ENCODE measurements around the gene PPFIA4.
"Not testable (repeated sequence)": the region's sequence is repeated elsewhere in the genome, so short reads cannot be mapped to it uniquely, and the experiment has no call there.

PPFIA4 gene

GRCh38 chr1:203026031-203026665, at the start of gene PPFIA4:
TSS of gene PPFIA4 (plus strand) at chr1:203026491. CDS start at chr1:203039009, 12,518 bp downstream.
- peak; percentile 51 for DNase-seq (ENCODE audit: low read depth)

DNA sequence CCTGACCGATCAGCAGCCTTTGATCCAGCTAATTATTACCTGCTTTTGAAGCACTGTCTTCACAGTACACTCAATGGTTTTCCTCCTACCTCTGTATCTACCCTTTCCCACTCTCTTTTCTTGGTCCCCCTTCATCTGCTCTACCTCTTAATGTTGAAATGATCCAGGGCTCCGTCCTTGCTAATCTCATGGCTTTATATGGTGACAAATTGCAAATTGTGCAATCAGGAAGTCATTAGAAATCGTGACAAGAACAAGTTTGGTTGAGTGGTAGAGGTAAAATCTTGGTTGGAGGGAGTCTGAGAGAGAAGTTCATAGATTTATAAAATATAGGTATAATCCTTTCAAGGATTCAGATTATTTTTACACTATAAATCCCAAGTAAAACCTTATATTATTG, 49.7 kb upstream of the PPFIA4 start:
- no peak for DNase-seq (ENCODE audit: low read depth)

DNA sequence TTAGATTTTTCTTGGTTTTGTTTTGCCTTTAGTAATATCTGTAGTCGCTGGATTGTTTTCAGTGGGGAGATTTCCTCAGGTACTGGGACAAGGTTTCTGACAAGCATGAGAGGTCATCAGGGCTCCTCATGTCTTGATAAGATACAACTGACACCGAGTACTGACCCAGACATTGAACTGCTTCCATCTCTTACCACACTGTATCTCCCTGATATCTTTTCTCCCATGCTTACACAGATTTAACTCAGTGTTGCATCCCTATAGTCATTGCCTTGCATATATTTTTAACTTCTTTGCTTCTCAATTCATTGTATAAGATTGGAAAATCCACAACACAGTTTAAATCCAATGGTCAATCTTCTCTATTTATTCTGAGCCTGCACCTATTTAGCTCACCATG, 46.8 kb upstream of the PPFIA4 start:
- no peak for DNase-seq (ENCODE audit: low read depth)

- no peak for DNase-seq (ENCODE audit: low read depth)
Observed at GRCh38 chr1:202981939-202982338, 44.4 kb upstream of the PPFIA4 start.

- no peak for DNase-seq (ENCODE audit: low read depth)
Observed at GRCh38 chr1:202982715-202983430, 43.4 kb upstream of the PPFIA4 start.

DNA sequence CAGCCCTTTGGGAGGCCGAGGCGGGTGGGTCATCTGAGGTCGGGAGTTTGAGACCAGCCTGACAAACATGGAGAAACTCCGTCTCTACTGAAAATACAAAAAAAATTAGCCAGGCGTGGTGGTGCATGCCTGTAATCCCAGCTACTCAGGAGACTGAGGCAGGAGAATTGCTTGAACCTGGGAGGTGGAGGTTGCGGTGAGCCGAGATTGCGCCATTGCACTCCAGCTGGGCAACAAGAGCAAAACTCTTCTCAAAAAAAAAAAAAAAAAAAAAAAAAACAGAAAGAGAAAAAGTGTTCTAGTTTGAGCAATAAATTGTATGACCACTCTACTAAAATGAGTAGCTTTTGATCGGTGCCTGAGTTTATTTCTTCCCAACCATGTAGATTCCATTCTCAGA, 40.2 kb upstream of the PPFIA4 start:
- not testable (repeated sequence) for DNase-seq (ENCODE audit: low read depth)

- DNase-seq (ENCODE audit: low read depth): no peak
Observed at GRCh38 chr1:202987255-202987654, 39.0 kb upstream of the PPFIA4 start.

DNA sequence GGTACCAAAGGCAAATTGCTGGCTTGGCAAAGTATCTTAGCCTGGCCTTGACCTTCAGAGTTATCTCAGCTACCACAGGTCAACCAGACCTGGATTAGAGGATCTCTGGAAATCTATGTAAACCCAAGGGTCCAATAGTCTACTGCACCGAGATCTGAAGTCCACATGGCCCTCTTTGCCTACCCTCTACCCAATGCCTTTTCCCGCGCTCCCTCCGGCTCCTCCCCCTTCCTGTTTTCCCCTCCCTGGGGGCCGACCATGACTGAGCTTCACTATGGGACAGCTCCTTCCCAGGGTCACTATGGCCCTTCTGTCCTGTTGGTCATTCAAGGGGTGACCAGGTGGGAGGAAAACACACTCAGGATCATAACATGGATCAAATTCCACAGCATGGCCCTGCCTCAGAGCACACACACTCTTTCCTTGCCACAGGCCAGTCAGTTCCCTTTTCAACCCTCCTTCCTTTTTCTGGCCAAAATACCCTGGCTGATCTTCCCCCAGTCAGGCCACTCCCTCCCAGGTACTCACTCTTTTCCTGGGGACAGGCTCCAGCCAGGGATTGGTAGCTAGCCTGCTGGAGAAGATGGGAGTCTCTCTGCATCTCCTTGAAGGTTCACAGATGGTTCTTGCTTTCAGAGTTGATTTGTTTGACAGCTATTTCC, 38.2 kb upstream of the PPFIA4 start:
- DNase-seq (ENCODE audit: low read depth): no peak

DNA sequence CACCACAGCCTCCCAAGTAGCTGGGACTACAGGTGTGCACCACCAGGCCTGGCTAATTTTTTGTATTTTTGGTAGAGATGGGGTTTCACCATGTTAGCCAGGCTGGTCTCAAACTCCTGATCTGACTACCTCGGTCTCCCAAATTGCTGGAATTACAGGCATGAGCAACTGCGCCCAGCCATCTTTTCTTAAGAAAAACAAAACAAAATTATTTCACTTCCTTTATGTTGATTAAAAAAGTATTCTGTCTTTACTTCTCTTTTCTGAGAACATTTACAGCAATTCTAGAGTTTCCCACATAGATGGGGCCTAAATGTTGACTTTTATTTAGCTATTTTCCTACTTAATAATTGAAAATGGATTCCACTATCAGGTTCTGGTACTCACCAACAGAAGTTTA, 36.4 kb upstream of the PPFIA4 start:
- no peak for DNase-seq (ENCODE audit: low read depth)

DNA sequence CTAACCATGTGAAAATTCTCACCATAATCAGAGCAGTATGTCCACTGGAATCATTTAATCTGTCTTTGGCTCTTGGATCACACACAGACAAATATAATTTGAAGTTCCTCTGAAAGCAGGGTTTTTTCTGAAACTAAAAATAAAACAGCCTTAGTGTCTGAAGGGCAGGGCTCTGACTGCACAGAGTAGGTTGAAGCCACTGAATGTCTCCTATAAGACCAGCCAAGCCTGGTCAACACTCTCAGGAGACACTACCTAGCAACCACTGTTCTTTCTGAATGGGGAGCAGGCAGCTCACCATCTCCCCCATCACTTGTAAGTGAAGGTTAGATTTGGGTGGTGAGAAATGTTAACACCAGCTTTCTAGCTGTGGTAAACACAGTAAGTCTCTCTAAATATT, 35.2 kb upstream of the PPFIA4 start:
- no peak for DNase-seq (ENCODE audit: low read depth)

DNA sequence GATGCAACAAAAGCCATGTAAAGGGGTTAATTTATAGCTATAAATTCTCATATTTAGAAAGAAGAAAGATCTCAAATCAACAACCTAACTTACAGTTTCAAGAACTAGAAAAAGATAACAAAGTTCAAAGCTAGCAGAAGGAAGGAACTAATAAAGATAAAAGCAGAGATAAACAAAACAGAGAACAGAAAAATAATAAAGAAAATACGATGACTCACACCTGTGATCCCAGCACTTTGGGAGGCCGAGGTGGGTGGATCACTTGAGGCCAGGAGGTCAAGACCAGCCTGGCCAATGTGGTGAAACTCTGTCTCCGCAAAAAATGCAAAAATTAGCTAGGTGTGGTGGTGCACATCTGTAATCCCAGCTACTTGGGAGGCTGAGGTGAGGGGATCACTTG, 31.5 kb upstream of the PPFIA4 start:
- no peak for DNase-seq (ENCODE audit: low read depth)

DNA sequence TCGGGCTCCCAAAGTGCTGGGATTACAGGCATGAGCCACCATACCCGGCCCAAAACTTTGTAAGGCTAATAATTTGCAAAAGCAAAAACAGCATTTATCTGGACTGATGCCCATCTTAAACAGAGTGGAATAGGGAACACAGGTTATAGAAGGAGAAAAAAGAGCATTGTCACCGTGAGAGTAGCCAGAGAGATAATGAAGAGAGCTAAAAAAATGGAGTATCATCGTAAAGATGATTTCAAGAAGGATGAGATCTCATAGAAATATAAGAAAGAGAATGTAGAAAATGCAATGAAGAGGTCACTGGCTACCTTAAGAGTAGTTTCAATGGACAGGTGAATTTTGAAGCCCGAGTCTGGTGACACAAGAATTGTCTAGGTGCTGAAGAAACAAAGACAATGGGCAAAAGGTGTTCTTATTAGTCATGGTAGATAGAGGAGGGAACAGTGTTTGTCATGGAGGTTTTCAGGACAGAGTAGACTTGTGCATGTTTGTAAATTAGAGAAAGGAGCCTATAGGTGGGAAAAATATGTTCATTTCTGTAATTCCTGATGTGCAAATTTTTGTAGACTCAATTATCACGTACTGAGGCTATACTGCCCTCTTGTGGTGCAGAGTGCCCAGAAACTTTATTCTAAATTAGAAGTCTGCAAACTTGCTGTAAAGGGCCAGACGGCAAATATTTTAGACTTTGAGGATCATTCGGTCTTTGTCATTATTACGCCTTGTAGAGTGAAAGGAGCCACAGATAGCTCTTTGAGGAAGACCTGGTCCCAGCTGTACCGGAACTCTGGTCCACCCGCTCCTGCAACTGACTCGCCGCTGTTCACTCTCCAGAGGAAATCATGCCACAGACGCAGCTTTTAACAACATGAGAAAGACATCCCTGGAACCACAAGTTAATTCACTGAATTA, 27.2 kb upstream of the PPFIA4 start:
- peak; percentile 40 for DNase-seq (ENCODE audit: low read depth)

DNA sequence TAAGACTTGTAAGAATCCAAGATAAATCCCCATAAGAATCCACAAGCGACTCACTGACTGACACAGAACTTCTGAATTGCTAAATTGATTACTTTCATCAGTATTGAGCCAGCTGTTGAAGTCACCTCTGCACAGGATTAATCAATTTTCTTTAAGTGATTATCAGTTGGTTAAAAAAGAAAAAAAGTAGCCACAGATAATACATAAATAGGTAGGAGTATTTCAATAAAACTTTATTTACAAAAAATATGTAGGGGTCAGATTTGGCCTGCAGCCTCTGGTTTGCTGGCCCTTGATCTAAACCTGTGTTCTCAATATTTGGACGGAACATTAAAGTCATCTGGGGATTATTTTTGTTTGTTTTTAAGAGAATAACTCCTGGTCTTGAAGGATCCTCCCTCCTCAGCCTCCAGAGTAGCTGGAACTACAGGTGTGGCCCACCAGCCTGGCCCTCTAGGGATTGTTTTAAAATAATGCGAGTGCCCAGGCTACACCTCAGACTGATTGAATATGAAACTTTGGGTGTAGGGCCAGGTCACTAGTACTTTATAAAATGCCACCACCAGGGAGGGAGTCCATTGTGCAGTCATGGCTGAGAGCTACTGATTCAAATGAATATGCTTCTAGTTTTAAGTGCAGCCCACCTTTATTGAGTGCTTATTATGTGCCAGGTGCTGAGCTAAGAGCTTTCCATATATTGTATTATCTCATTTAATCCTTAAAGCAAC, 25.9 kb upstream of the PPFIA4 start:
- no peak for DNase-seq (ENCODE audit: low read depth)

- DNase-seq (ENCODE audit: low read depth): no peak
Observed at GRCh38 chr1:203001986-203002385, 24.3 kb upstream of the PPFIA4 start.

- DNase-seq (ENCODE audit: low read depth): no peak
Observed at GRCh38 chr1:203002951-203003350, 23.3 kb upstream of the PPFIA4 start.

DNA sequence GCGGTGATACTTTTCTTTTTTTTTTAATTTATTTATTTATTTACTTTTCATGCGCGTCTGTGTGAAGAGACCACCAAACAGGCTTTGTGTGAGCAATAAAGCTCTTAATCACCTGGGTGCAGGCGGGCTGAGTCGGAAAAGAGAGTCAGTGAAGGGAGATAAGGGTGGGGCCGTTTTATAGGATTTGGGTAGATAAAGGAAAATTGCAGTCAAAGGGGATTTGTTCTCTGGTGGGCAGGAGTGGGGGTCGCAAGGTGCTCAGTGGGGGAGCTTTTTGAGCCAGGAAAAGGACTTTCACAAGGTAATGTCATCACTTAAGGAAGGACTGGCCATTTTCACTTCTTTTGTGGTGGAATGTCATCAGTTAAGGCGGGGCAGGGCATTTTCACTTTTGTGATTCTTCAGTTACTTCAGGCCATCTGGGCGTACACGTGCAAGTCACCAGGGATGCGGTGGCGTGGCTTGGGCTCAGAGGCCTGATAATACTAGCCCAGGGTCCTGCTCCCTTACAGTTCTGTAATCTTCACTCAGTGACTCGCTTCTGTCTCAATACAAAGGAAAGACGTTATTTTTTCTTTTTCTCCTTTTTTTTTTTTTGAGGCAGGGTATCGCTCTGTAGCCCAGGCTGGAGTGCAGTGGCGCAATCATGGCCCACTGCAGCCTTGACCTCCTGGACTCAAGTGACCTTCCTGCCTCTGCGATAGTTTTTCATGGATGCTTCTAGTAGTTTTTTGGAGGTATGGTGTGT, 20.7 kb upstream of the PPFIA4 start:
- not testable (repeated sequence) for DNase-seq (ENCODE audit: low read depth)

DNA sequence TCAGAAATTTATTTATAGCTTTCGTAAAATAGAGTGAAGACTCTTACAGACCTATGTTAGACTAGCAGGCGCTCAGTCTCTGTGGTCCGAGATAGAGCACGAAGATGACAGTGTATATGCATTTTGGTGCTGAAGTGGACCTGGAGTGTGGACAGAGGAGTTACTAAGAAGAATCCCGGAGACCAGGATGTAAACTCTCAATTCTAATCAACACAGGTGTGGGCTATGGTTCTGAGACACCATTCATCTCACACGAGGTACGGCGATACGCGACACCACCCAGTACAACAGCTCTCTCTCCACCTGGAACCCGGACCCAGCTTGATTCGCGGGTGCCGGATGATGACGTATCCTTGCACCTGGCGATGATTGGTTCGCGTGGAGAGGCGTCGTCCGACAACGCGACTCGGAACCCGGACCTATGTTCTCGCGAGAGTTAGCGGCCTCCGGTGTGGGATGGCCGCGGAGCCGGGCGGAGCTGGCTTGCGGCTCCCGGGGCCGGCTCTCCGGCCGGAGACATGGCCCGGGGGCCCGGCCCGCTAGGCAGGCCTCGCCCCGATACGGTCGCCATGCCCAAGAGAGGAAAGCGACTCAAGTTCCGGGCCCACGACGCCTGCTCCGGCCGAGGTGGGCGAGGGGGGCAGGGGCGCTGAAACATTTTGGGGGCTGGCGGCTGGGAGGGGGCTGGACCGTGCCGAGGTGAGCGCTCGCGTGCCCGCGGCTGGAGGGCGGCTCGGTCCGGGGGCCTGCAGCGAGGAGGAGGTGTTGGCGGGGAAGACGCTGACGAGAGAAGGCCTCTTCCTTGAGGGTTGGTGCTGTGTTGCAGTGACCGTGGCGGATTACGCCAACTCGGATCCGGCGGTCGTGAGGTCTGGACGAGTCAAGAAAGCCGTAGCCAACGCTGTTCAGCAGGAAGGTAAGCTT, 19.1 kb upstream of the PPFIA4 start, which contains the start of gene TMEM183A:
TSS of gene TMEM183A (plus strand) at position 427 of the 924 bp plus-strand sequence. CDS start at position 519, 92 bp downstream.
- peak; percentile 84 for DNase-seq (ENCODE audit: low read depth)

- no peak for DNase-seq (ENCODE audit: low read depth)
Observed at GRCh38 chr1:203009185-203009584, 17.1 kb upstream of the PPFIA4 start.

- no peak for DNase-seq (ENCODE audit: low read depth)
Observed at GRCh38 chr1:203011582-203011981, 14.7 kb upstream of the PPFIA4 start.

GRCh38 chr1:203017061-203017460, 9.2 kb upstream of the PPFIA4 start:
- DNase-seq (ENCODE audit: low read depth): no peak
